Measurements from ENCODE around the gene CDK5RAP3.

Gene CDK5RAP3

DNA sequence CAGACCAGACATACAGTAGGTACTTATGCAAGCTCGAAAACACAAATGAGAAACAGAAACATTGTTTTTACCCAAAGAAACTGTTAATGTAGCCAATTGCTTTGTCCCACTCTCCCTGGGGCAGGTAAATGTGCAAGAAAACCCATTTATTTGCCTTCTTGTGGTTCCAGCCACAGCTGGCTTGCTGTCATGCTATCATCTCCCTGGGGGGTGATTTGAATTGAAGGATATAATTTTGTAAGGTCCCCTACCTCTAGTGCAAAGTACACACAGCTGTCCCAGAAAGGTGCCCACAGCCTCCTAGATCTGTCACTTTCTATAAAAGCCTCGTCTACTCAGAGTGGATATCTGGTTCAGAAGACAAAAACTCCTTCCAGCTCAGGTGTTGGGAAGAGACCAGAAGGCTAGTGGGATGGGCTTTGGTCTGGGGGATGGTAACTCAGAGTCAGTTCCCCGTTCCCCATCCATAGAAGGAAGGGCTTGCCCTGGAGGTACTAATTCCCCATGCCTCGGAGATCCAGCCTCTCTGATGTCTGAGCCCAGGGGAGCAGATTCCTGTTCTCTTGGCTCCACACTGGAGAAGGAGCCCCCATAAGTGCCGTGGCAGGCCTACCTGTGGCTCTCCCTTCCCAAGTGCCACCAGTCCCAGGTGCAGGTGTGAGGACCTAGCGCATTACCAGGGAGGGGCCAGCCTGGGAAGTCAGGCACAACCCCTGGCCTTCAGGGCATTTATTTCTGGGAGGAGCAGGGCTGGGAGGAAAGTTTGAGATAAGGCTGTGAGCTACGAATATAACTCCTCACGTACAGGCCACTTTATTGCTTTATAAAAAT lies 10.9 kb upstream of the CDK5RAP3 start:
- TF ChIP-seq POLR2AphosphoS5 (IDR thresholded peaks at IDR 0.05; ENCODE audit: low read depth, low read length) = no peak

DNA sequence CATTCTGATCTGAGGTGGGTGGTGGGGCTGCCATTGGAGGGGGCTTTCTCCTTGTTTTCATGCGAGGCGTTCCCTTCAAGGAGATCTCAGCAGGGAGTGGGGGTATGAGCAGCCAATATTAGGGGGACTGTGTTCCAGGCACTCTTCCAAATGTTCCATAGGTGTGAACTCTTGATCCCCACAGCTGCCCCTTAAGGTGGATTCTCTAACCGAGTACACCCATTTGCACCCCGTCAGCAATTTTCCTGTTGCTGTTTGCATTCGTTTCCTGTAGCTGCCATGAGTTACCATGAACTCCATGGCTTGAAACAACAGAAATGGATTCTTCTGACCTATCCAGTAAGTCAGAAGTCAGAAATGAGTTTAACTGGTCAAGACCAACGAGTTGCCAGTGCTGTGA lies 9.5 kb upstream of the CDK5RAP3 start:
- no peak for TF ChIP-seq SIN3A (IDR thresholded peaks at IDR 0.05; ENCODE audit: borderline replicate concordance, insufficient read depth, low read length)

- TF ChIP-seq POLR2AphosphoS5 (IDR thresholded peaks at IDR 0.05; ENCODE audit: low read depth, low read length) (no peak), TAF1 (IDR thresholded peaks at IDR 0.05; ENCODE audit: borderline replicate concordance, insufficient read depth, low read length) (no peak), REST (IDR thresholded peaks at IDR 0.05; ENCODE audit: insufficient read depth in 1 of 2, low read depth in 2 of 2, low read length in 2 of 2) (no peak), SIN3A (IDR thresholded peaks at IDR 0.05; ENCODE audit: borderline replicate concordance, insufficient read depth, low read length) (no peak), FOXP2 (optimal IDR thresholded peaks at IDR 0.05; ENCODE audit: borderline replicate concordance, extremely low read depth, extremely low read length, insufficient read depth) (no peak)
Observed at GRCh38 chr17:47962901-47963300, 8.0 kb upstream of the CDK5RAP3 start.

DNA sequence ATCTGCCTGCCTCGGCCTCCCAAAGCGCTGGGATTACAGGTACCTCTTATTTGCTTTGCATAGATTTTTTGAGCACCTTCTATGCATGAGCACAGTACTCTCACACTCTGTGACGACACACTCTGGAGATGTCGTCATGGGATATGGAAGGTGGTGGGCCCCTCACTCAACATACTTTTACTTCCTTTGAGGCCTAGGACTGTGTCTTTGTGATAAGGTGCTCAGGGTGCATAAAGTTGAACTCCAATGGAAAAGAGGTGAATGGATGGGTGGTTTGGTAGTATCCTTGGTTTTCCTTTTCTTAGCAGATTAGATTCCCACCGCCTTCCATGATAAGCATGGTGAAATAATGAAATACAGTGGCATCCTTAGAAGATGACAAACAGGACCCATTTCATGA lies 6.1 kb upstream of the CDK5RAP3 start:
- TF ChIP-seq TAF1 (IDR thresholded peaks at IDR 0.05; ENCODE audit: borderline replicate concordance, insufficient read depth, low read length) = no peak
- TF ChIP-seq SIN3A (IDR thresholded peaks at IDR 0.05; ENCODE audit: borderline replicate concordance, insufficient read depth, low read length) = no peak
- TF ChIP-seq FOXP2 (optimal IDR thresholded peaks at IDR 0.05; ENCODE audit: borderline replicate concordance, extremely low read depth, extremely low read length, insufficient read depth) = no peak
- TF ChIP-seq REST (IDR thresholded peaks at IDR 0.05; ENCODE audit: insufficient read depth in 1 of 2, low read depth in 2 of 2, low read length in 2 of 2) = no peak
- no peak for TF ChIP-seq POLR2AphosphoS5 (IDR thresholded peaks at IDR 0.05; ENCODE audit: low read depth, low read length)

GRCh38 chr17:47966079-47966519 lies 4.8 kb upstream of the CDK5RAP3 start:
- TF ChIP-seq REST (IDR thresholded peaks at IDR 0.05; ENCODE audit: insufficient read depth in 1 of 2, low read depth in 2 of 2, low read length in 2 of 2) (no peak), SIN3A (IDR thresholded peaks at IDR 0.05; ENCODE audit: borderline replicate concordance, insufficient read depth, low read length) (no peak), POLR2AphosphoS5 (IDR thresholded peaks at IDR 0.05; ENCODE audit: low read depth, low read length) (no peak), FOXP2 (optimal IDR thresholded peaks at IDR 0.05; ENCODE audit: borderline replicate concordance, extremely low read depth, extremely low read length, insufficient read depth) (no peak), TAF1 (IDR thresholded peaks at IDR 0.05; ENCODE audit: borderline replicate concordance, insufficient read depth, low read length) (no peak)

DNA sequence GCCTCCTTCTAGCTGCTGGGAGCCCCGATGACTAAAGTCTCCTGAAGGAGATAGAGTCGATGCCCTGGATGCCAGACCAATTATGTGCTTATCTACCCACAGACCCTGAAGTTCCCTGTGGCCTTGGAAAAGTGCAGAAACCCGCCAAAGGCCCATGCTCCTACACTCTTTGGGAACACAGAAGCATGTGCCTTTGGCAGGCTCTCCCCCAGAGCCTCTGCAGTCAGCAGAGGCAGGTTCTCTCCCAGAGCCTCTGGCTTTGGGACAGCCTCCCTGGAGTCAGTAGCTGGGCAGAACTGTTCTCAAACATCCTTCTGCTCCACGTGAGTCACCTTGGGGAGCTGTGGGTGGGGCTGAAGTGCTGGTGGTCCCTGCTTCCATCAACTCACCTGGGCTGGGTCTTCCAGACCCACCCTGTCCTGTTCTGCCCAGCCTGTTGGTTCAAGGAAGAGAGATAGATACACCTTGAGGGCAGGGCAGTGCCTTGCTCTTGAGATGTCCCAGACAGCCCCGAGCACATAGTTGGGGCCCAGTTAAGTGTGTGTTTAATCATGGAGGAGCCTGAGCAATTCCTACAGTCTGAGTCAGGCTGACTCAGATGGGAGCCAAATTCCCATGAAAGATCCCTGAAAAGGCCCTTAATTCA lies 3.2 kb upstream of the CDK5RAP3 start:
- TF ChIP-seq FOXP2 (optimal IDR thresholded peaks at IDR 0.05; ENCODE audit: borderline replicate concordance, extremely low read depth, extremely low read length, insufficient read depth) = no peak
